HG03135 (cell line): ENCODE results near the gene CTNND2.
"Not testable (repeated sequence)": the region's sequence is repeated elsewhere in the genome, so short reads cannot be mapped to it uniquely, and the experiment has no call there.

ENCODE experiments used
- ATAC-seq: cut with Tn5 transposase; IDR thresholded peaks from one replicate; pipeline ENCODE4 v1.9.1; 2021; ENCODE audit warnings: mild to moderate bottlenecking, moderate library complexity; ENCODE audit not compliant: unreplicated experiment

Gene CTNND2

GRCh38 chr5:11139217-11139865 is 764.9 kb downstream of the CTNND2 start:
- no peak for ATAC-seq

GRCh38 chr5:11130131-11130530 is 774.1 kb downstream of the CTNND2 start:
- no peak for ATAC-seq

- ATAC-seq = no peak
Measured at GRCh38 chr5:11128021-11128420, 776.2 kb downstream of the CTNND2 start.

- no peak for ATAC-seq
Measured at GRCh38 chr5:11126844-11127243, 777.4 kb downstream of the CTNND2 start.

GRCh38 chr5:11121885-11122284 is 782.4 kb downstream of the CTNND2 start:
- ATAC-seq = no peak

- ATAC-seq = no peak
Measured at GRCh38 chr5:11110128-11110527, 794.1 kb downstream of the CTNND2 start.

- no peak for ATAC-seq
Measured at GRCh38 chr5:11105696-11106095, 798.5 kb downstream of the CTNND2 start.

GRCh38 chr5:11104651-11105112 is 799.6 kb downstream of the CTNND2 start:
- ATAC-seq = no peak

GRCh38 chr5:11104210-11104609 is 800.0 kb downstream of the CTNND2 start:
- no peak for ATAC-seq

- ATAC-seq = no peak
Measured at GRCh38 chr5:11084111-11084510, 820.1 kb downstream of the CTNND2 start.

GRCh38 chr5:11082404-11082945 is 821.8 kb downstream of the CTNND2 start:
- no peak for ATAC-seq

GRCh38 chr5:11076945-11077613 is 827.2 kb downstream of the CTNND2 start:
- ATAC-seq = no peak

GRCh38 chr5:11075035-11075805 is 829.0 kb downstream of the CTNND2 start:
- ATAC-seq = no peak

- ATAC-seq = no peak
Measured at GRCh38 chr5:11072568-11072967, 831.7 kb downstream of the CTNND2 start.

GRCh38 chr5:11072076-11072475 is 832.2 kb downstream of the CTNND2 start:
- ATAC-seq = no peak

- ATAC-seq = no peak
Measured at GRCh38 chr5:11069041-11069440, 835.2 kb downstream of the CTNND2 start.

- not testable (repeated sequence) for ATAC-seq
Measured at GRCh38 chr5:11065723-11066122, 838.5 kb downstream of the CTNND2 start.

GRCh38 chr5:11064763-11065450 is 839.3 kb downstream of the CTNND2 start:
- ATAC-seq = no peak

- ATAC-seq = no peak
Measured at GRCh38 chr5:11062397-11062796, 841.8 kb downstream of the CTNND2 start.

- no peak for ATAC-seq
Measured at GRCh38 chr5:11056560-11056959, 847.7 kb downstream of the CTNND2 start.

GRCh38 chr5:11054014-11054413 is 850.2 kb downstream of the CTNND2 start:
- no peak for ATAC-seq
